GM13976 (cell line): ENCODE data around the gene TRNT1.

ENCODE experiments used
- DNase-seq: peaks from one replicate; pipeline ENCODE4 v3.0.0; 2012; ENCODE audit warnings: low spot score
- in situ Hi-C: fragments of 300-500 bp; cut with MboI; formaldehyde crosslinking; loops from one replicate; pipeline ENCODE4 v1.12.0; 2022; ENCODE audit warnings: low sequenced_read_pairs, mixed read lengths, inconsistent platforms; ENCODE audit not compliant: unreplicated experiment
- TF ChIP-seq, protein P1 (sequence below): IDR thresholded peaks from 2 replicates; pipeline ENCODE4 v1.5.1; 2012; ENCODE audit warnings: borderline replicate concordance, mild to moderate bottlenecking; ENCODE audit not compliant: insufficient read depth; ENCODE audit errors: extremely low read depth, missing control alignments, control extremely low read depth

TRNT1 gene

DNA sequence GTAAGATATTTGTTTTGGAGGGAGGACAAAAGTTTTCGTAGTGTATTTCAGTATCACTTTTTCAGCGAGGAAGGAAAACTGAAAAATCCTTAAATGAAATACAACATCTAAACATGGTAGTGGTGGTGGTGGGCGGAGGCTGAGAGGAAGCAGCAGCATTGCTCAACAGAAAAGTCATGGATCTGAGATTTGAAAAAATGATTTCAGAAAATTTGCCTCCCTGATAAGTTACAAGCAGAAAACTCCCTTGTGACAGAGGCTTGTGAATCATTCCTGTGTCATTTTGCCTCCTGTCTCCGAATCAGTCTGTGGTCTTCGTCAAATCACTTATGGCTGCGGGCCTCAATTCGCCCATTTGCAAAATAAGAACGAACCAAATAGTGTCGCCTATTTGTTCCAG, 53.7 kb downstream of the TRNT1 start:
- TF ChIP-seq, protein P1, sequence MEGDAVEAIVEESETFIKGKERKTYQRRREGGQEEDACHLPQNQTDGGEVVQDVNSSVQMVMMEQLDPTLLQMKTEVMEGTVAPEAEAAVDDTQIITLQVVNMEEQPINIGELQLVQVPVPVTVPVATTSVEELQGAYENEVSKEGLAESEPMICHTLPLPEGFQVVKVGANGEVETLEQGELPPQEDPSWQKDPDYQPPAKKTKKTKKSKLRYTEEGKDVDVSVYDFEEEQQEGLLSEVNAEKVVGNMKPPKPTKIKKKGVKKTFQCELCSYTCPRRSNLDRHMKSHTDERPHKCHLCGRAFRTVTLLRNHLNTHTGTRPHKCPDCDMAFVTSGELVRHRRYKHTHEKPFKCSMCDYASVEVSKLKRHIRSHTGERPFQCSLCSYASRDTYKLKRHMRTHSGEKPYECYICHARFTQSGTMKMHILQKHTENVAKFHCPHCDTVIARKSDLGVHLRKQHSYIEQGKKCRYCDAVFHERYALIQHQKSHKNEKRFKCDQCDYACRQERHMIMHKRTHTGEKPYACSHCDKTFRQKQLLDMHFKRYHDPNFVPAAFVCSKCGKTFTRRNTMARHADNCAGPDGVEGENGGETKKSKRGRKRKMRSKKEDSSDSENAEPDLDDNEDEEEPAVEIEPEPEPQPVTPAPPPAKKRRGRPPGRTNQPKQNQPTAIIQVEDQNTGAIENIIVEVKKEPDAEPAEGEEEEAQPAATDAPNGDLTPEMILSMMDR = no peak
- DNase-seq = no peak
- in situ Hi-C loops = no loop called here

GRCh38 chr3:3184876-3185275, 58.1 kb downstream of the TRNT1 start:
- DNase-seq = no peak
- in situ Hi-C loops = no loop called here
- TF ChIP-seq, protein P1 = no peak

DNA sequence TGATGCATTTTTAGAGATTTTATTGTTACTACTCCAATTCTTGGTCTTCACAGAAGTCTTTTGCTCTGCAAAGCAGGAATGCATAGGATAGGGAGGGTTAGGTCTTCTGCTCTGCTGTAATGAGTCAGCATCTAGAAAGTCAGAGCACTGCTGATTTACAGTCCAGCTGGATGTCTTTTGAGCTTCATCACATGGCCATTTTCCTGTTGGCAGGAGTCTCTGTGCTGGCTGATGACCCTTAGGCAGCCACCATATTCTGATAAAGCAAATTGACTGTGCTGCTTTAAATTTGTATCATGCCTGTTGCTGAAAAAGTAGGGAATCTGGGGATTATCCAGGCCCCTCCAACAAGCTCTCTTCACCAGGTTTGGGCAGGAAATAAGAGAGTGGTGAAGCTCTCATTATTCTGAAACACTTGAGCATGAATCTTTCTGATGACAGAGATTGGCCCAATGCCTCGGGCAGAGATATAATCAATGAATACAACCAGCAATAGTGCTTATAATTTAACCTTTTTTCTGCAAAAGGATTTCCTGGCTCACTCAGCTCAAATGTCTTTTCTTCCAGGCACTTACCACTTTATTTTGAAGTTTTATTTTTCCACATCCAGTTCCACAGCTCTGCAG, 62.5 kb downstream of the TRNT1 start:
- in situ Hi-C loops = no loop called here
- TF ChIP-seq, protein P1 = no peak
- DNase-seq = no peak

DNA sequence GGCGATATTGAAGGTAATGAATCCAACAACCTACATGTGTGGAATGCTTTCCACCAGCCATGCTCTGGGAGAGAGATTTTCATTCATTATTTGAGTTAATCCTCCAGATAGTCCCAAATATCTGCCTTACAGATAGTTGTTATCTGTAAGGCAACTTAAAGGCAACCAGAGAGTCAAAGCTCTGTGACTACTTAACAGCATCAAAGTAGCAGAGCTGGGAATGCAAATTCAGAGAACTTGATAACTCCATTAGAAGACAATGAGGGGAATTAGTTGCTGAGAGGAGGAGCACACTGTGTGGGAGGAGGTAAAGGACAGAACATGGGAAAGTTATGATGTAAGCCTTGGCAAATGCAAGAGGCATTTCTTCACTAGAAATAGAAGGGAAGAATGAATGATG, 63.2 kb downstream of the TRNT1 start:
- TF ChIP-seq, protein P1 = no peak
- no peak for DNase-seq
- in situ Hi-C loops = no loop called here

GRCh38 chr3:3191675-3192285, 65.0 kb downstream of the TRNT1 start:
- no peak for DNase-seq
- in situ Hi-C loops = no loop called here
- TF ChIP-seq, protein P1 = no peak

GRCh38 chr3:3192286-3192675, 65.5 kb downstream of the TRNT1 start:
- in situ Hi-C loops = no loop called here
- TF ChIP-seq, protein P1 = no peak
- no peak for DNase-seq

DNA sequence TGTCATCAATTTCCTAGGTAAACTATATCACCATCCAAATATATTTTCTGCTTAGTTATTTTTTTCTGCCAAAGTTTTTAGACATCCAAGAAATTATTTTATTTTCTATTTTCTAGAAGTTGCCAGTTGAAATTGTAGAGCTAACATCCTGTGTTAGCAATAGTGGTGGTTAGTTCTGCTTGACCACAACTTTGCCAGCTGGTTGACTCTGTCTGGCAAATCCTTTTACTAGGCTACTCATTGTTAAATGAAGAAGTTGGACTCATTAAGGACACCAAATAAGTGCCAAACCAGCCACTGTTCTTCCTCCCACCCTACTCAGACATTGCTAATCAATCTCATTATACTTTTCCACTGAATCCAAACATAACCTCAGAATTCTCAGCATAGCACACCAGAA, 68.1 kb downstream of the TRNT1 start:
- in situ Hi-C loops = no loop called here
- no peak for DNase-seq
- TF ChIP-seq, protein P1 = no peak
